CD4-positive, alpha-beta T cell treated with Interleukin-12 subunit alpha and Interleukin-12 subunit beta, for 1 hour (primary cell): ENCODE measurements around the gene BCL2.
"Not testable (repeated sequence)": the region's sequence is repeated elsewhere in the genome, so short reads cannot be mapped to it uniquely, and the experiment has no call there.

Source experiments
- DNase-seq: peaks from one replicate; pipeline ENCODE4 v3.0.0-alpha.2; 2020

The BCL2 gene

GRCh38 chr18:63257453-63257852, 62.1 kb downstream of the BCL2 start:
- no peak for DNase-seq

GRCh38 chr18:63255435-63255834, 64.1 kb downstream of the BCL2 start:
- DNase-seq, result no peak

- no peak for DNase-seq
Measured at GRCh38 chr18:63254716-63255399, 64.7 kb downstream of the BCL2 start.

GRCh38 chr18:63253428-63254372, 65.9 kb downstream of the BCL2 start:
- DNase-seq, result no peak

- no peak for DNase-seq
Measured at GRCh38 chr18:63253014-63253413, 66.6 kb downstream of the BCL2 start.

- no peak for DNase-seq
Measured at GRCh38 chr18:63249771-63250170, 69.8 kb downstream of the BCL2 start.

GRCh38 chr18:63247926-63248325, 71.6 kb downstream of the BCL2 start:
- DNase-seq, result no peak

- no peak for DNase-seq
Measured at GRCh38 chr18:63247506-63247905, 72.1 kb downstream of the BCL2 start.

- DNase-seq, result no peak
Measured at GRCh38 chr18:63245600-63245999, 74.0 kb downstream of the BCL2 start.

GRCh38 chr18:63244607-63245006, 75.0 kb downstream of the BCL2 start:
- no peak for DNase-seq

- no peak for DNase-seq
Measured at GRCh38 chr18:63241760-63242159, 77.8 kb downstream of the BCL2 start.

GRCh38 chr18:63241317-63241712, 78.3 kb downstream of the BCL2 start:
- DNase-seq, result no peak

- no peak for DNase-seq
Measured at GRCh38 chr18:63240531-63241316, 78.8 kb downstream of the BCL2 start.

GRCh38 chr18:63238693-63239075, 80.9 kb downstream of the BCL2 start:
- no peak for DNase-seq

GRCh38 chr18:63237881-63238692, 81.5 kb downstream of the BCL2 start:
- DNase-seq, result no peak

- no peak for DNase-seq
Measured at GRCh38 chr18:63236921-63237846, 82.4 kb downstream of the BCL2 start.

- no peak for DNase-seq
Measured at GRCh38 chr18:63236406-63236805, 83.2 kb downstream of the BCL2 start.

- not testable (repeated sequence) for DNase-seq
Measured at GRCh38 chr18:63235920-63236319, 83.6 kb downstream of the BCL2 start.

- DNase-seq, result no peak
Measured at GRCh38 chr18:63234841-63235240, 84.7 kb downstream of the BCL2 start.

GRCh38 chr18:63234432-63234831, 85.1 kb downstream of the BCL2 start:
- DNase-seq, result no peak

GRCh38 chr18:63233334-63233733, 86.2 kb downstream of the BCL2 start:
- no peak for DNase-seq
